Esophagus muscularis mucosa (tissue), 4 donors: Measurements from ENCODE around the gene SYNDIG1. TPM values are rescaled to one million over a fixed set of nuclear protein-coding genes. Genes with fewer than 3 reads are reported as not detected.

ENCODE experiments used
- DNase-seq: peaks from one replicate; pipeline ENCODE4 v3.0.0-alpha.2; 2017; ENCODE audit errors: extremely low spot score
- H3K27ac ChIP-seq, 4 donors: fragments of 200-600 bp; sonication (generic); replicated peaks in 1 of 4; 1 replicate in 3 of 4; 2 replicates in 1 of 4; pipeline ENCODE4 v1.5.1; 2016 to 2019; ENCODE audit warnings: mild to moderate bottlenecking in 1 of 4
- H3K27me3 ChIP-seq, 4 donors: fragments of 200-600 bp; sonication (generic); one replicate each; pipeline versions ENCODE4 v1.5.1 to v1.6.0; 2016 to 2019
- H3K36me3 ChIP-seq, 4 donors: fragments of 200-600 bp; sonication (generic); one replicate each; pipeline ENCODE4 v1.5.1; 2016 to 2019
- H3K4me1 ChIP-seq, 4 donors: fragments of 200-600 bp; sonication (generic); one replicate each; pipeline ENCODE4 v1.5.1; 2016 to 2019
- H3K4me3 ChIP-seq, 4 donors: fragments of 200-600 bp; sonication (generic); 1 replicate in 2 of 4; 2 replicates in 2 of 4; pipeline ENCODE4 v1.5.1; 2016 to 2019; ENCODE audit warnings: mild to moderate bottlenecking in 4 of 4, moderate library complexity in 1 of 4
- H3K9me3 ChIP-seq, 4 donors: fragments of 200-600 bp; sonication (generic); 1 replicate in 3 of 4; 2 replicates in 1 of 4; pipeline ENCODE4 v1.5.1; 2016 to 2019
- EP300 ChIP-seq: sonication (generic); formaldehyde crosslinking; IDR thresholded peaks from one replicate; pipeline ENCODE4 v1.6.1; 2017; ENCODE audit warnings: antibody characterized with exemption
- POLR2A ChIP-seq: fragments of 450-650 bp; IDR thresholded peaks from one replicate; pipeline ENCODE4 v1.6.1; 2017; ENCODE audit warnings: antibody characterized with exemption, moderate library complexity, mild to moderate bottlenecking, low read depth
- POLR2AphosphoS5 ChIP-seq, 2 donors: sonication (generic); formaldehyde crosslinking; IDR thresholded peaks; one replicate each; pipeline ENCODE4 v1.6.1; 2017; ENCODE audit warnings: antibody characterized with exemption in 2 of 2
- WGBS: methylation state at CpG from one replicate; pipeline ENCODE4 v1.1.5; 2018; 5-methylcytosine and 5-hydroxymethylcytosine counted together
- intact Hi-C: fragments of 100-400 bp; cut with DNase I; formaldehyde crosslinking; loops from one replicate; pipeline ENCODE4 v1.15.1; 2023
- total RNA-seq, 4 donors: library from RNA; depleted of rRNA; stranded (reverse); fragments of >200 nt; gene quantifications; one replicate each; pipeline versions ENCODE4 v1.1.0 to v1.2.1, GENCODE V29; 2016
- TF ChIP-seq, protein P1 (sequence below), 3 experiments: fragments of 200-600 bp in 2 of 3; fragments of 450-650 bp in 1 of 3; sonication (generic) in 2 of 3; IDR thresholded peaks; one replicate each; pipeline ENCODE4 v1.5.1; 2017 to 2019; ENCODE audit warnings: antibody characterized with exemption in 3 of 3, mild to moderate bottlenecking in 2 of 3, moderate library complexity in 1 of 3

Gene SYNDIG1
- total RNA-seq, 4 donors from 2014 or later: not detected

DNA sequence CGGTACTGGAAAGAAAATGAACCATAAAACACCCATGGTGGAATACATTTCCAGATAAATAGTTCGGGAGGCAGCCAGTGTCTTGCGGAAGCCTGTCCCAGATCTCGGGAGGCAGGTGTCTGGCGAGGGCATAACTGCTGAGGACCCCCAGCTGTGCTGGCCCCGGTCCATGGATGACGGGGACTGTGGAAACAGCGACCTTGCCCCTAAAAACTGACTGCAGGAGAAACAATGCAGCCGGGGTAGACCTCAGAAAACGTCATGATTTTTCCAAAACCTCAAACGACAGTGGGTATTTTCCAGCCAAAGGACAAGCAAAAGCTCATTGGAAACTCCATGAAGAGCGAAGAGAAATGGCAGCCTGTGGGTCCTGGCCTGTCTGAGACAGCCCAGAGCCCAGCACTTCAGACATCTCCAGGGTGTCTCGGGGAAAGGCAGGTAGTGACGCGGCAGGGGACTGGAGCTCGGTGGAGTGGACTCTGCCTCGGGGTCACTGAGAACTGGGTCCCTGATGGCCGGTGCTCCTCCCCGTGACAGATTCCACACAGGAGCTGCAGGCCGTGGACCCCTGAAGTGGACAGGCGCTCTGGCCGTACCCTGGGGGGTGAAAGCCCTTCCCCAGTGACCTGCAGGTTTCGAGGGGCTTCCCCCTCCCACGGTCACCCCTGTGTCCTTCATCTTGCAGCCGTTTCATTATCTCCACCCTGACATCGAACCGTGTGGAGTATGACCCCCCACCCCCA lies 188.6 kb downstream of the SYNDIG1 start:
- no peaks in the 10 kb centered on the region for H3K9me3 ChIP-seq
- intact Hi-C loops: no loop called here
- H3K36me3 ChIP-seq: no peaks in the 10 kb centered on the region
- no peak for TF ChIP-seq EP300
- no peak for TF ChIP-seq POLR2AphosphoS5 (IDR thresholded peaks at IDR 0.05)
- no peak for TF ChIP-seq POLR2A
- TF ChIP-seq, protein P1, sequence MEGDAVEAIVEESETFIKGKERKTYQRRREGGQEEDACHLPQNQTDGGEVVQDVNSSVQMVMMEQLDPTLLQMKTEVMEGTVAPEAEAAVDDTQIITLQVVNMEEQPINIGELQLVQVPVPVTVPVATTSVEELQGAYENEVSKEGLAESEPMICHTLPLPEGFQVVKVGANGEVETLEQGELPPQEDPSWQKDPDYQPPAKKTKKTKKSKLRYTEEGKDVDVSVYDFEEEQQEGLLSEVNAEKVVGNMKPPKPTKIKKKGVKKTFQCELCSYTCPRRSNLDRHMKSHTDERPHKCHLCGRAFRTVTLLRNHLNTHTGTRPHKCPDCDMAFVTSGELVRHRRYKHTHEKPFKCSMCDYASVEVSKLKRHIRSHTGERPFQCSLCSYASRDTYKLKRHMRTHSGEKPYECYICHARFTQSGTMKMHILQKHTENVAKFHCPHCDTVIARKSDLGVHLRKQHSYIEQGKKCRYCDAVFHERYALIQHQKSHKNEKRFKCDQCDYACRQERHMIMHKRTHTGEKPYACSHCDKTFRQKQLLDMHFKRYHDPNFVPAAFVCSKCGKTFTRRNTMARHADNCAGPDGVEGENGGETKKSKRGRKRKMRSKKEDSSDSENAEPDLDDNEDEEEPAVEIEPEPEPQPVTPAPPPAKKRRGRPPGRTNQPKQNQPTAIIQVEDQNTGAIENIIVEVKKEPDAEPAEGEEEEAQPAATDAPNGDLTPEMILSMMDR (IDR thresholded peaks at IDR 0.05): no peak
- no peak overlapping the region for H3K4me3 ChIP-seq
- no peak for DNase-seq
- 79% methylated on average over 23 of the region's 27 CpGs for WGBS
- peaks cover 0 to 13% (median 0%) of the 10 kb centered on the region in 4 donors for H3K27me3 ChIP-seq
- H3K4me1 ChIP-seq: peaks cover 0 to 4% (median 0%) of the 10 kb centered on the region in 4 donors
- no peak overlapping the region for H3K27ac ChIP-seq

DNA sequence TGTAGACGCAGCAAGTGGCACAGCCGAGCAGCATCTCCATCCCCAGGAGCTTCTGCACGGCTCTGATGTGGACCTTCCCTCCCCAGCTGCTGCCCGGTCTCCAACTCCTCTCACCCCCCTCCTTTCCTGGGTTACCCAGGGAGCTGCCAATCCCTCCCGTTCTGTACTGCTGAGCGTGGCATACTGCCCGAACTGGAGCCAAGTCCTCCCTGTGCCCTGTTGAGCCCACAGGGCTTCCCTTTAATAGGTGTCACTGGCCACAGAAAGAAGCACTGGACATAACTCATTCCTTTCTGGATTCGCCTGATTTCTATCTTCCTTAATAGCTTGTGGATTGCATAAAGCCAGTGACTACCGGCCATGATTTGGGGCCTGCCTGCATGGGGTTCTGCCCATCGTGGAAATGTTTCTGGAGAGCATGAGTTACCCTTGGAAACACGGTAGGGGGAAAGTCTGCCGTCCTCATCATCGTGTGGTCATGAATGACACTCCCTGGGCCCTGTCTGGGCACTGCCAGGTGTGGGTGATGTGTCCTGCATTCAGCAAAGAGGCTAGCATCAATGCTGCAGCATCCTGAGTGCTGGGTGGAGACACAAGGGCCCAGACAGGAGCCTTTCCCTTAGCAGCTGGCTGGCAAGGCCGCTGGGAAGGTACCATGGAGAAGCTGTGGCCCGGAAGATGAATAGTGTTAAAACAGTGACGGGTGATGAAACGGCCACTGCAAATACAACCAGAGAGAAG lies 189.7 kb downstream of the SYNDIG1 start:
- Histone ChIP-seq H3K4me3 (no peak overlapping the region), H3K9me3 (no peaks in the 10 kb centered on the region), H3K27ac (no peak overlapping the region), H3K36me3 (no peaks in the 10 kb centered on the region), H3K27me3 (peaks cover 0 to 13% (median 0%) of the 10 kb centered on the region in 4 donors), H3K4me1 (peaks cover 0 to 7% (median 0%) of the 10 kb centered on the region in 4 donors)
- intact Hi-C loops: no loop called here
- no peak for DNase-seq
- TF ChIP-seq POLR2AphosphoS5 (IDR thresholded peaks at IDR 0.05) (no peak), POLR2A (no peak)
- TF ChIP-seq, protein P1 (IDR thresholded peaks at IDR 0.05): no peak
- 83% methylated on average over 14 of the region's 17 CpGs for WGBS

DNA sequence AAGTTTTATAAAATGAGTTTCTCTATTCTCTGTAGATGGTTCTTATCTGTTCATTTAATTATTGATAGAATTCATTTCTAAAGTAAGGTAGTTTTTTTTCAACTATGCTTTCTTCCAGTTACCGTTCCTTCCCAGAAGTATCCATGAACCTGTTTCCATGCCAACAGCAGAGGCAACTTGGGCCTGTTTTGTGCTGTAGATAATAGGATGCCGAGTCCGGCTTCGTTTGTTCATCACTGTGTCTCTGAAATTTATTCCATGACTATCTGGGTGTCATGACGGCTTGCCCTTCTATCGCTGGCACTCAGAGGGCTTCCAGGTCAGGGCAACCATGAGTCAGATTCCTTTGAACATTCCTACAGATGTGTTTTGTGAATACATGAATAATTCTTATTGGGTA lies 190.4 kb downstream of the SYNDIG1 start:
- Histone ChIP-seq H3K27ac (no peak overlapping the region), H3K9me3 (no peaks in the 10 kb centered on the region), H3K4me1 (peaks cover 0 to 7% (median 0%) of the 10 kb centered on the region in 4 donors), H3K27me3 (peaks cover 0 to 13% (median 0%) of the 10 kb centered on the region in 4 donors), H3K4me3 (no peak overlapping the region), H3K36me3 (no peaks in the 10 kb centered on the region)
- WGBS: 92% methylated on average over 6 of the region's 6 CpGs
- DNase-seq: no peak
- TF ChIP-seq POLR2AphosphoS5 (IDR thresholded peaks at IDR 0.05): no peak
- TF ChIP-seq POLR2A: no peak
- intact Hi-C loops: no loop called here

DNA sequence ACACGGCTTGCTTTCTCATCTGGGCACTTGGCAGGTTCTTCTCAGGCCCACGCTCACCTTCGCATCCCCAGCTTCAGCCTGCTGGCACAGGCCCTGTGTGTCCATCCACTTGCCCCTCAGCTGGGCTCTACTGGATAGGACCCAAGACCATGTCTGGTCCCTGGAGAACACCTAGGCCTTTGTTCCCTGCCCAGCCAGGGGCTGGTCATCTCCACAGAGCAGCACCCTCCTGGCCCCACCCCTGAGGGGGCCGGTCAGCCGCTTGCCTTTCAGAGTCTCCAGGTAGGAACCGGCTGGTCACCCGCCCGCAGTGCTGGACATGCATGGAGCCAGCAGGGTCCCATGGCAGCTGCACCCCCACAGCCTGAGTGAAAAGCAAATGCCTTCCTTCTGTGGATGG lies 191.2 kb downstream of the SYNDIG1 start:
- intact Hi-C loops: no loop called here
- Histone ChIP-seq H3K27ac (no peak overlapping the region), H3K4me1 (peaks cover 0 to 7% (median 0%) of the 10 kb centered on the region in 4 donors), H3K27me3 (peaks cover 0 to 17% (median 0%) of the 10 kb centered on the region in 4 donors), H3K9me3 (no peaks in the 10 kb centered on the region), H3K36me3 (no peaks in the 10 kb centered on the region), H3K4me3 (no peak overlapping the region)
- WGBS: 87% methylated on average over 7 of the region's 8 CpGs
- TF ChIP-seq POLR2A (no peak), POLR2AphosphoS5 (IDR thresholded peaks at IDR 0.05) (no peak), EP300 (no peak)
- TF ChIP-seq, protein P1 (IDR thresholded peaks at IDR 0.05): no peak
- DNase-seq: no peak

DNA sequence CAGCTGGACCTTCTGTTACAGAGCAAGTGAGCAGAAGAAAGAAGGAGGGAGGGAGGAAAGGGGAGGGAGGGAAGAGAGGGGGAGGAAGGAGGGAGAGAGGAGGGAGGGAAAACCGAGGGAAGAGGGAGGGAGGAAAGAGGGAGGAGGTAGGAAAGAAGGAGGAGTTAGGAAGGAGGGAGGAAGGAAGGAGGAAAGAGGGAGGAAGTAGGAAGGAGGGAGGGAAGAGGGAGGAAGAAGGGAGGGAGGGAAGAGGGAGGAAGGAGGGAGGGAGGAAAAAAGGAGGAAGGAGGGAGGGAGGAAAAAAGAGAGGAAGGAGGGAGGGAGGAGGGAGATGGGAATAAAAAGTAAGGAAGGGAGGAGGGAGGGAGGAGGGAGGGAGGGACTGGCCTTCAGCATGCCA lies 191.8 kb downstream of the SYNDIG1 start:
- Histone ChIP-seq H3K27ac (no peak overlapping the region), H3K4me1 (peaks cover 0 to 7% (median 0%) of the 10 kb centered on the region in 4 donors), H3K9me3 (no peaks in the 10 kb centered on the region), H3K27me3 (peaks cover 0 to 17% (median 0%) of the 10 kb centered on the region in 4 donors), H3K4me3 (no peak overlapping the region), H3K36me3 (no peaks in the 10 kb centered on the region)
- TF ChIP-seq POLR2A: no peak
- TF ChIP-seq POLR2AphosphoS5 (IDR thresholded peaks at IDR 0.05): no peak
- TF ChIP-seq, protein P1 (IDR thresholded peaks at IDR 0.05): no peak
- TF ChIP-seq EP300: no peak
- DNase-seq: no peak
- intact Hi-C loops: no loop called here
- 74% methylated on average over 1 of the region's 1 CpG for WGBS
